Neural cell (in vitro differentiated cells): Measurements from ENCODE around the gene HIF1A. TPM values are rescaled to one million over a fixed set of nuclear protein-coding genes. Genes with fewer than 3 reads are reported as not detected.

Source experiments
- H2AFZ ChIP-seq: fragments of 200-600, 300-800 bp; sonication (generic), shearing (Covaris generic); 2 replicates; pipeline ENCODE4 v1.6.0; 2014; ENCODE audit warnings: low read depth, mild to moderate bottlenecking, antibody characterized with exemption, low read length, moderate library complexity
- H3F3A ChIP-seq: fragments of 200-600 bp; shearing (Covaris generic); 2 replicates; pipeline ENCODE4 v1.6.1; 2016; ENCODE audit warnings: mild to moderate bottlenecking, moderate library complexity, mixed read lengths, antibody characterized with exemption, low read length; ENCODE audit not compliant: insufficient read depth, poor library complexity, severe bottlenecking
- H3K27ac ChIP-seq: fragments of 200-600, 300-800 bp; sonication (generic), shearing (Covaris generic); 2 replicates; pipeline ENCODE4 v1.5.1; 2014; ENCODE audit warnings: mild to moderate bottlenecking, low read length, moderate library complexity
- H3K27me3 ChIP-seq: fragments of 300-800, 200-600 bp; sonication (generic), shearing (Covaris generic); 2 replicates; pipeline ENCODE4 v1.6.0; 2014; ENCODE audit warnings: mild to moderate bottlenecking, low read depth, low read length, moderate library complexity; ENCODE audit not compliant: insufficient read depth
- H3K36me3 ChIP-seq: fragments of 300-800, 200-600 bp; sonication (generic), shearing (Covaris generic); 2 replicates; pipeline ENCODE4 v1.5.1; 2014; ENCODE audit warnings: mild to moderate bottlenecking, antibody characterized with exemption, low read length, moderate library complexity; ENCODE audit not compliant: insufficient read depth
- H3K4me2 ChIP-seq: fragments of 300-800, 200-600 bp; sonication (generic), shearing (Covaris generic); 2 replicates; pipeline ENCODE4 v1.6.0; 2014; ENCODE audit warnings: mild to moderate bottlenecking, low read length
- H3K4me3 ChIP-seq: fragments of 300-800, 200-600 bp; sonication (generic), shearing (Covaris generic); 2 replicates; pipeline ENCODE4 v1.5.1; 2014; ENCODE audit warnings: mild to moderate bottlenecking, low read length, moderate library complexity
- H3K79me2 ChIP-seq: fragments of 200-600 bp; shearing (Covaris generic); replicated peaks from 2 replicates; pipeline ENCODE4 v1.6.0; 2014; ENCODE audit warnings: mild to moderate bottlenecking, low read length, moderate library complexity; ENCODE audit not compliant: insufficient read depth
- H3K9ac ChIP-seq: fragments of 300-800, 200-600 bp; sonication (generic), shearing (Covaris generic); 2 replicates; pipeline ENCODE4 v1.6.1; 2016; ENCODE audit warnings: mild to moderate bottlenecking, low read length, mixed read lengths
- H3K9me2 ChIP-seq: fragments of 200-600 bp; shearing (Covaris generic); 2 replicates; pipeline ENCODE4 v1.6.1; 2016; ENCODE audit warnings: mild to moderate bottlenecking, low read length, mixed read lengths; ENCODE audit not compliant: insufficient read depth
- H3K9me3 ChIP-seq: fragments of 200-600, 300-800 bp; sonication (generic), shearing (Covaris generic); 2 replicates; pipeline ENCODE4 v1.6.1; 2016; ENCODE audit warnings: mild to moderate bottlenecking, mixed run types, low read length, moderate library complexity, mixed read lengths
- H4K20me1 ChIP-seq: fragments of 200-600 bp; shearing (Covaris generic); 2 replicates; pipeline ENCODE4 v1.6.1; 2016; ENCODE audit warnings: mild to moderate bottlenecking, mixed run types; ENCODE audit not compliant: insufficient read depth
- CTCF ChIP-seq: fragments of 450-650 bp; IDR thresholded peaks from 2 replicates; pipeline ENCODE4 v1.5.1; 2014; ENCODE audit warnings: antibody characterized with exemption, mild to moderate bottlenecking, moderate library complexity; ENCODE audit not compliant: poor library complexity, severe bottlenecking
- EP300 ChIP-seq: fragments of 450-650 bp; conservative IDR thresholded peaks from 2 replicates; pipeline ENCODE4 v1.6.1; 2014; ENCODE audit warnings: antibody characterized with exemption, mild to moderate bottlenecking, moderate library complexity; ENCODE audit not compliant: poor library complexity, severe bottlenecking
- EZH2 ChIP-seq: fragments of 200-600, 300-800 bp; shearing (Covaris generic), sonication (generic); IDR thresholded peaks from 2 replicates; pipeline ENCODE4 v1.6.1; 2014; ENCODE audit warnings: antibody characterized with exemption, low read length, borderline replicate concordance, mild to moderate bottlenecking; ENCODE audit not compliant: insufficient read depth, poor library complexity, severe bottlenecking
- MXI1 ChIP-seq: fragments of 450-650 bp; conservative IDR thresholded peaks from 2 replicates; pipeline ENCODE4 v1.6.1; 2014; ENCODE audit warnings: antibody characterized with exemption, mild to moderate bottlenecking; ENCODE audit not compliant: poor library complexity, severe bottlenecking
- POLR2AphosphoS5 ChIP-seq: IDR thresholded peaks from 2 replicates; pipeline ENCODE4 v1.6.1; 2012
- RAD21 ChIP-seq: fragments of 450-650 bp; conservative IDR thresholded peaks from 2 replicates; pipeline ENCODE4 v1.6.1; 2014; ENCODE audit warnings: antibody characterized with exemption, mild to moderate bottlenecking, moderate library complexity
- REST ChIP-seq: IDR thresholded peaks from 2 replicates; pipeline ENCODE4 v1.6.1; 2012; ENCODE audit warnings: borderline replicate concordance
- SMC3 ChIP-seq: fragments of 450-650 bp; conservative IDR thresholded peaks from 2 replicates; pipeline ENCODE4 v1.6.1; 2014; ENCODE audit warnings: antibody characterized with exemption, mild to moderate bottlenecking, moderate library complexity; ENCODE audit not compliant: poor library complexity
- TAF1 ChIP-seq: IDR thresholded peaks from 2 replicates; pipeline ENCODE4 v1.6.1; 2012; ENCODE audit warnings: low read depth
- polyA plus RNA-seq: library from polyadenylated mRNA; depleted of rRNA; stranded (reverse); fragments of >200 nt; gene quantifications from 2 replicates; pipeline ENCODE4 v1.2.3, GENCODE V29; 2014

HIF1A gene
- polyA plus RNA-seq, 1 donor from 2014 or later = 75.0 TPM

GRCh38 chr14:61749264-61749663 lies 54.0 kb downstream of the HIF1A start:
- TF ChIP-seq POLR2AphosphoS5 (no peak), REST (no peak), EP300 (no peak), CTCF (no peak)
- no peaks in the 10 kb centered on the region for H3K27me3 ChIP-seq
- no peak overlapping the region for H3K4me2 ChIP-seq
- H3K79me2 ChIP-seq = no peaks in the 10 kb centered on the region
- H3F3A ChIP-seq = no peaks in the 10 kb centered on the region
- H2AFZ ChIP-seq = no peak overlapping the region
- H3K9me2 ChIP-seq = no peaks in the 10 kb centered on the region
- H3K9ac ChIP-seq = no peak overlapping the region
- H3K9me3 ChIP-seq = no peaks in the 10 kb centered on the region
- H3K4me3 ChIP-seq = no peak overlapping the region
- peaks cover 8% of the 10 kb centered on the region for H3K36me3 ChIP-seq
- no peaks in the 10 kb centered on the region for H4K20me1 ChIP-seq
- no peak overlapping the region for H3K27ac ChIP-seq

- Histone ChIP-seq H3K27me3 (no peaks in the 10 kb centered on the region), H4K20me1 (no peaks in the 10 kb centered on the region), H3K9me2 (no peaks in the 10 kb centered on the region), H3K9ac (no peak overlapping the region), H3K79me2 (no peaks in the 10 kb centered on the region), H3F3A (no peaks in the 10 kb centered on the region), H3K4me3 (no peak overlapping the region), H3K36me3 (peaks cover 8% of the 10 kb centered on the region), H3K4me2 (no peak overlapping the region), H3K9me3 (no peaks in the 10 kb centered on the region), H3K27ac (no peak overlapping the region), H2AFZ (no peak overlapping the region)
- no peak for TF ChIP-seq POLR2AphosphoS5
- TF ChIP-seq CTCF = no peak
- TF ChIP-seq EP300 = no peak
- no peak for TF ChIP-seq TAF1
- TF ChIP-seq MXI1 = no peak
- TF ChIP-seq REST = no peak
- TF ChIP-seq RAD21 = no peak
- no peak for TF ChIP-seq EZH2
- no peak for TF ChIP-seq SMC3
These were observed 54.6 kb downstream of the HIF1A start for GRCh38 chr14:61749867-61750266.
